Tibial nerve (tissue), 4 donors: ENCODE results near the gene NEK11.

Experiments used
- EP300 ChIP-seq, 2 donors: sonication (generic); formaldehyde crosslinking; IDR thresholded peaks; one replicate each; pipeline ENCODE4 v1.6.1; 2017; ENCODE audit warnings: antibody characterized with exemption in 2 of 2, mild to moderate bottlenecking in 1 of 2
- POLR2A ChIP-seq, 2 donors: fragments of 450-650 bp; IDR thresholded peaks; one replicate each; pipeline ENCODE4 v1.6.1; 2017; ENCODE audit warnings: antibody characterized with exemption in 2 of 2, mild to moderate bottlenecking in 2 of 2, moderate library complexity in 2 of 2
- TF ChIP-seq, protein P1 (sequence below), 5 experiments: fragments of 200-600 bp in 3 of 5; fragments of 450-650 bp in 2 of 5; sonication (generic) in 3 of 5; IDR thresholded peaks; one replicate each; pipeline ENCODE4 v1.5.1; 2016 to 2019; ENCODE audit warnings: antibody characterized with exemption in 5 of 5, mild to moderate bottlenecking in 3 of 5, moderate library complexity in 2 of 5

DNA sequence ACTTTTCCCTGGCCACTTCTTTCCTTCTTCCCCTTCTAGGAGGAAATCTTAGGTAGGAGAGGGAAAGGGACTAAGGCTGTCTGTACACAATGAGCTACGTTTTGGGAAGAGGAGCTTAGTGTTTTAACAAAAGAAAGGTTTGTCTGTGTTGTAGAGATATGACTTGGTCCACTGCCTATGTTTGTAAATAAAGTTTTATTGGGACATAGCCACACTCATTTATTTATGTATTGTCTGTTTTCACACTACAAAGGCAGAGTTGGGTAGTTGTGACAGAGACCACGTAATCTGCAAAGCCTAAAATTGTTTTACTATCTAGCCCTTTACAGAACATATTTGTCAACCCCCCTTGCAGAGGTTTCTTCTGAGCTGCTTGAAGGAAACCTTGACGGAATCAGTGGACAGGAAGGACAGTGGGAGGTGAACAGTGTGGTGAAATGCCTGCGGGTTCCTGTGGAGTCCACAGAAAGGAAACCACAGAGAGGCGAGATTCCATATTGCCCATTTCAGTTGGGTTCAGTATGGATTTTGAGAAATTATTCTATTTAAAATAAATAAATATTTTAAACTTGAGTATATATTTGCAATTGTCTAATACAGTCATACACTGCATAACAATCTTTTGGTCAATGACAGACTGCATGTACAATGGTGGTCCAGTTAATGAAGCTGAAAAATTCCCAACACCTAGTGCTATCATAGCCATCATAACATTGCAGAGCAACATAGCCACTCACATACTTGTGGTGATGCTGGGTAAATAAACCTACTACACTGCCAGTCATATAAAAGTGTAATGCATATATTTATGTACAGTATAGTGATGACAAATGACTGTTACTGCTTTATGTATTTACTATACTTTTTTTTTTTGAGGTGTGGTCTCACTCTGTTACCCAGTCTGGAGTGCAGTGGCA is 197.0 kb downstream of the NEK11 start:
- TF ChIP-seq, protein P1, sequence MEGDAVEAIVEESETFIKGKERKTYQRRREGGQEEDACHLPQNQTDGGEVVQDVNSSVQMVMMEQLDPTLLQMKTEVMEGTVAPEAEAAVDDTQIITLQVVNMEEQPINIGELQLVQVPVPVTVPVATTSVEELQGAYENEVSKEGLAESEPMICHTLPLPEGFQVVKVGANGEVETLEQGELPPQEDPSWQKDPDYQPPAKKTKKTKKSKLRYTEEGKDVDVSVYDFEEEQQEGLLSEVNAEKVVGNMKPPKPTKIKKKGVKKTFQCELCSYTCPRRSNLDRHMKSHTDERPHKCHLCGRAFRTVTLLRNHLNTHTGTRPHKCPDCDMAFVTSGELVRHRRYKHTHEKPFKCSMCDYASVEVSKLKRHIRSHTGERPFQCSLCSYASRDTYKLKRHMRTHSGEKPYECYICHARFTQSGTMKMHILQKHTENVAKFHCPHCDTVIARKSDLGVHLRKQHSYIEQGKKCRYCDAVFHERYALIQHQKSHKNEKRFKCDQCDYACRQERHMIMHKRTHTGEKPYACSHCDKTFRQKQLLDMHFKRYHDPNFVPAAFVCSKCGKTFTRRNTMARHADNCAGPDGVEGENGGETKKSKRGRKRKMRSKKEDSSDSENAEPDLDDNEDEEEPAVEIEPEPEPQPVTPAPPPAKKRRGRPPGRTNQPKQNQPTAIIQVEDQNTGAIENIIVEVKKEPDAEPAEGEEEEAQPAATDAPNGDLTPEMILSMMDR (IDR thresholded peaks at IDR 0.05), result no peak
- TF ChIP-seq POLR2A (IDR thresholded peaks at IDR 0.05), result no peak
- no peak for TF ChIP-seq EP300 (IDR thresholded peaks at IDR 0.05)
